GM12878 (cell line): ENCODE measurements around the gene ARAP2. TPM values are rescaled to one million over a fixed set of nuclear protein-coding genes. Genes with fewer than 3 reads are reported as not detected.

Experiments
- ATAC-seq: fragments of 200-7000 bp; cut with Tn5 transposase; 3 replicates; pipeline ENCODE4 v1.9.1; 2020; ENCODE audit warnings: mild to moderate bottlenecking, moderate library complexity
- BruUV-seq: library from RNA; stranded (reverse); fragments of 400-500 nt; replicated peaks from 2 replicates; lab custom pipeline; 2021; lab: Mats Ljungman, UMichigan
- CTCF ChIA-PET: fragments of 300-600 bp; sonication (Branson Sonifier 250); formaldehyde crosslinking; extraction: SDS; loops from one replicate; lab custom pipeline; 2021; ENCODE audit warnings: inconsistent platforms; lab: Yijun Ruan, JAX
- POLR2A ChIA-PET: fragments of 350-600 bp; formaldehyde crosslinking; extraction: SDS; loops from one replicate; lab custom pipeline; 2021; ENCODE audit warnings: inconsistent platforms; lab: Charles Lee
- RAD21 ChIA-PET: fragments of 300-600 bp; sonication (Branson Sonifier 250); formaldehyde crosslinking; loops from one replicate; lab custom pipeline; 2023; ENCODE audit warnings: antibody characterized with exemption; ENCODE audit not compliant: unreplicated experiment; lab: Charles Lee
- SMC1A ChIA-PET: fragments of 300-600 bp; sonication (Branson Sonifier 250); formaldehyde crosslinking; loops from one replicate; lab custom pipeline; 2023; ENCODE audit not compliant: unreplicated experiment, uncharacterized antibody; lab: Charles Lee
- DNase-seq: peaks from one replicate; pipeline ENCODE4 v3.0.0-alpha.2; 2011; ENCODE audit warnings: low read depth, low spot score
- FAIRE-seq: peaks from 3 replicates; lab custom pipeline; 2011; peaks lifted over from hg19 to GRCh38; lab: Jason Lieb, UNC
- H2AFZ ChIP-seq: 2 replicates; pipeline ENCODE4 v1.6.0; 2011; ENCODE audit warnings: low read depth, low read length, control low read depth; ENCODE audit not compliant: control insufficient read depth
- H3K27ac ChIP-seq: 2 replicates; pipeline ENCODE4 v1.5.1; 2011; ENCODE audit warnings: control low read depth; ENCODE audit not compliant: control insufficient read depth, insufficient read depth
- H3K27me3 ChIP-seq, 2 experiments: replicated peaks in 1 of 2; 2 replicates each; pipeline versions ENCODE4 v1.6.0 to v1.6.1; 2011; ENCODE audit warnings: low read length in 1 of 2; ENCODE audit not compliant: control insufficient read depth in 2 of 2, insufficient read depth in 2 of 2
- H3K36me3 ChIP-seq, 2 experiments: 2 replicates each; pipeline ENCODE4 v1.5.1; 2011; ENCODE audit warnings: low read length in 1 of 2; ENCODE audit not compliant: control insufficient read depth in 2 of 2, insufficient read depth in 2 of 2
- H3K4me1 ChIP-seq: 2 replicates; pipeline ENCODE4 v1.6.1; 2011; ENCODE audit warnings: mild to moderate bottlenecking, low read length, moderate library complexity, mixed read lengths; ENCODE audit not compliant: control insufficient read depth, insufficient read depth
- H3K4me2 ChIP-seq: 2 replicates; pipeline ENCODE4 v1.6.0; 2011; ENCODE audit warnings: control low read depth; ENCODE audit not compliant: control insufficient read depth, insufficient read depth
- H3K4me3 ChIP-seq: fragments of 200-600 bp; sonication (generic); 2 replicates; pipeline ENCODE4 v1.5.1; 2016
- H3K79me2 ChIP-seq: 2 replicates; pipeline ENCODE4 v1.6.0; 2011; ENCODE audit warnings: low read length; ENCODE audit not compliant: control insufficient read depth, insufficient read depth
- H3K9ac ChIP-seq: 2 replicates; pipeline ENCODE4 v1.8.0; 2011; ENCODE audit warnings: low read length, control low read depth, mixed read lengths; ENCODE audit not compliant: control insufficient read depth, insufficient read depth
- H3K9me3 ChIP-seq: replicated peaks from 3 replicates; pipeline ENCODE4 v1.5.1; 2011; ENCODE audit warnings: mild to moderate bottlenecking, low read length; ENCODE audit not compliant: control insufficient read depth, insufficient read depth
- H4K20me1 ChIP-seq: 2 replicates; pipeline ENCODE4 v1.6.0; 2011; ENCODE audit not compliant: control insufficient read depth, insufficient read depth
- CHD1 ChIP-seq: IDR thresholded peaks from 2 replicates; pipeline ENCODE4 v1.6.1; 2012; ENCODE audit warnings: low read depth, low read length, improper control_type of control experiment
- NR2C2 ChIP-seq: IDR thresholded peaks from 2 replicates; pipeline ENCODE4 v1.6.1; 2011; ENCODE audit warnings: borderline replicate concordance, low read depth; ENCODE audit not compliant: control insufficient read depth, insufficient read length
- POLR2AphosphoS2 ChIP-seq: IDR thresholded peaks from 2 replicates; pipeline ENCODE4 v1.6.1; 2011; ENCODE audit warnings: low read depth, mild to moderate bottlenecking, low read length, improper control_type of control experiment, moderate library complexity
- ZBED1 ChIP-seq: IDR thresholded peaks from 2 replicates; pipeline ENCODE4 v1.6.1; 2016; ENCODE audit warnings: borderline replicate concordance
- WGBS: methylation state at CpG from one replicate; pipeline ENCODE4 v1.1.6; 2016; ENCODE audit warnings: low lambda C conversion rate; ENCODE audit not compliant: insufficient replicate concordance, insufficient coverage; ENCODE audit errors: missing lambda C conversion rate; 5-methylcytosine and 5-hydroxymethylcytosine counted together
- in situ Hi-C: fragments of 300-500 bp; cut with MboI; formaldehyde crosslinking; loops from 9 replicates; pipeline ENCODE4 v1.14.3; 2018; ENCODE audit warnings: mixed read lengths
- intact Hi-C: fragments of 100-400 bp; cut with micrococcal nuclease; formaldehyde crosslinking; loops from one replicate; pipeline ENCODE4 v1.14.2; 2022; ENCODE audit not compliant: unreplicated experiment
- polyA plus RNA-seq, 11 experiments: library from polyadenylated mRNA; depleted of rRNA in 4 of 11; unstranded in 6 of 11; stranded (reverse) in 5 of 11; fragments of >200 nt; fragmentation: Nextera tagmentation in 4 of 11; fragmentation: Illumina TruSeq in 1 of 11; extraction: Ambion mirVana in 4 of 11; extraction: Trizol in 1 of 11; gene quantifications; 1 replicate in 1 of 11; 2 replicates in 10 of 11; pipeline versions ENCODE4 v1.2.1 to v1.2.3, GENCODE V29; 2011 to 2016; ENCODE audit warnings: inconsistent platforms in 2 of 11, missing spikeins in 2 of 11, low read depth in 1 of 11
- total RNA-seq, 4 experiments: library from RNA; depleted of rRNA in 3 of 4; stranded (reverse); fragments of >200 nt in 3 of 4; fragmentation: Illumina TruSeq in 1 of 4; extraction: Trizol in 1 of 4; gene quantifications; 2 replicates each; pipeline versions ENCODE4 v1.2.1 to v1.2.3, GENCODE V29; 2013 to 2021
- TF ChIP-seq, protein P1 (sequence below): IDR thresholded peaks from 2 replicates; pipeline ENCODE4 v1.6.1; 2011; ENCODE audit warnings: borderline replicate concordance, low read depth, mild to moderate bottlenecking, moderate library complexity, mixed read lengths, low read length; ENCODE audit not compliant: insufficient read depth; ENCODE audit errors: extremely low read length
- TF ChIP-seq, protein P2 (sequence below): fragments of 450-650 bp; conservative IDR thresholded peaks from 2 replicates; pipeline ENCODE4 v1.6.1; 2017; ENCODE audit warnings: mild to moderate bottlenecking, moderate library complexity

The ARAP2 gene
- total and polyA plus RNA-seq, 10 of the 15 experiments (the other 5 are each of a cell fraction or from before 2014, with no cell fraction given), result 5.4 to 36.1 (median 12.2) TPM

DNA sequence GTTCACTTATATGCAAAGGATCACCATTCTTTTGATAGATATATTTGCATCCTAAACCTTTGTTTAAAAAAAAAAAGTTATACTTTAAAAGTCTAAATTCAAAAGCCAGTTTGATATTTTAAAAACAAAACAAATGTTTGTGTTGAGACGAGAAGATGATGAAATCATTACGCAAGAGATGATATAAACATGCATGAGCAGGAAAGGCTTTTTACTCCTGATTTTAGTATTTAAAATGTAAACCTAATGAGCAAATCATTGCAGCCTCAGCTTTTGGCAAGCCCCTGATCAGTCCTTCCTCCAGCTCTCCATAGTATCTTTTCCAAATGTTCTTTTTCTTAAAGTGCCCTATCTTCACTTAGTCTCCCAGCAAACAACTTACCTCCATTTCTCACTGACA is 115.6 kb downstream of the ARAP2 start (continued):
- TF ChIP-seq NR2C2 (no peak), POLR2AphosphoS2 (no peak)
- TF ChIP-seq, protein P1, sequence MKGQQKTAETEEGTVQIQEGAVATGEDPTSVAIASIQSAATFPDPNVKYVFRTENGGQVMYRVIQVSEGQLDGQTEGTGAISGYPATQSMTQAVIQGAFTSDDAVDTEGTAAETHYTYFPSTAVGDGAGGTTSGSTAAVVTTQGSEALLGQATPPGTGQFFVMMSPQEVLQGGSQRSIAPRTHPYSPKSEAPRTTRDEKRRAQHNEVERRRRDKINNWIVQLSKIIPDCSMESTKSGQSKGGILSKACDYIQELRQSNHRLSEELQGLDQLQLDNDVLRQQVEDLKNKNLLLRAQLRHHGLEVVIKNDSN, result no peak

DNA sequence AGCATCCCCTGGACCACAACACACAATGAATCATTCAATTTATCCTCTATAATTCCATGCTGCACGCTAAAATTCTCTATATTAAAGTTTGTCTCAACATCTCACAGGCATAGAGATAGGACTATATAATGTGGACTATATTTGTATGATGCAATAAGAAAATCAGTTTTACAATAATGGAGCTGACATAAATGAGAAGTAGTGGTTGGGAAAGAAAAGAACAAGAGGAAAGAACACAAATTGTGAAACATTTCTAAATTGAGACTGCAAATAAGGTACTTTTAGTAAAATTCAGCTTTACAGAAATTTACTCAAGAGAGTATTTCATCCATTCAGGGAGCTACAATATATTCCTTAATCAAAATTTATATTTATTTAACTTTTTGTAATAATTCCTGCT is 120.4 kb downstream of the ARAP2 start:
- TF ChIP-seq, protein P2, sequence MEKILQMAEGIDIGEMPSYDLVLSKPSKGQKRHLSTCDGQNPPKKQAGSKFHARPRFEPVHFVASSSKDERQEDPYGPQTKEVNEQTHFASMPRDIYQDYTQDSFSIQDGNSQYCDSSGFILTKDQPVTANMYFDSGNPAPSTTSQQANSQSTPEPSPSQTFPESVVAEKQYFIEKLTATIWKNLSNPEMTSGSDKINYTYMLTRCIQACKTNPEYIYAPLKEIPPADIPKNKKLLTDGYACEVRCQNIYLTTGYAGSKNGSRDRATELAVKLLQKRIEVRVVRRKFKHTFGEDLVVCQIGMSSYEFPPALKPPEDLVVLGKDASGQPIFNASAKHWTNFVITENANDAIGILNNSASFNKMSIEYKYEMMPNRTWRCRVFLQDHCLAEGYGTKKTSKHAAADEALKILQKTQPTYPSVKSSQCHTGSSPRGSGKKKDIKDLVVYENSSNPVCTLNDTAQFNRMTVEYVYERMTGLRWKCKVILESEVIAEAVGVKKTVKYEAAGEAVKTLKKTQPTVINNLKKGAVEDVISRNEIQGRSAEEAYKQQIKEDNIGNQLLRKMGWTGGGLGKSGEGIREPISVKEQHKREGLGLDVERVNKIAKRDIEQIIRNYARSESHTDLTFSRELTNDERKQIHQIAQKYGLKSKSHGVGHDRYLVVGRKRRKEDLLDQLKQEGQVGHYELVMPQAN, result no peak
- TF ChIP-seq CHD1, result no peak
- no peak for TF ChIP-seq ZBED1
- TF ChIP-seq, all 136 proteins: peak for 0
- H3K36me3 ChIP-seq, result peaks cover 0 to 8% of the 10 kb centered on the region in 2 experiments; a peak in 1 of 4 replicates
- ChIA-PET CTCF (no interaction called here), RAD21 (no interaction called here), POLR2A (no interaction called here), SMC1A (interaction anchor here (1.2 to 1.6 kb wide), 2 partner anchors 13 to 27 kb away, joined by 3 read pairs; no protein-coding TSS in a partner anchor)
- DNase-seq (no peak), FAIRE-seq (no peak), ATAC-seq (no peak)
- no peak overlapping the region for H2AFZ ChIP-seq
- no peaks in the 10 kb centered on the region for H3K79me2 ChIP-seq
- no peaks in the 10 kb centered on the region for H3K4me1 ChIP-seq
- H3K27me3 ChIP-seq, result no peaks in the 10 kb centered on the region
- in situ Hi-C loops (no loop called here), intact Hi-C loops (no loop called here)
- H3K9me3 ChIP-seq, result no peaks in the 10 kb centered on the region
- H3K4me2 ChIP-seq, result no peak overlapping the region
- H3K4me3 ChIP-seq, result no peak overlapping the region
- no peak overlapping the region for H3K9ac ChIP-seq
- H4K20me1 ChIP-seq, result no peaks in the 10 kb centered on the region
- no peak overlapping the region for H3K27ac ChIP-seq
- BruUV-seq, result no TSS peak
- 100% methylated on average over 1 of the region's 1 CpG for WGBS
